GM18868 (cell line): Measurements from ENCODE around the gene RPL22.

Experiments
- ATAC-seq: cut with Tn5 transposase; IDR thresholded peaks from one replicate; pipeline ENCODE4 v1.9.1; 2021; ENCODE audit warnings: mild to moderate bottlenecking, moderate library complexity; ENCODE audit not compliant: unreplicated experiment

RPL22 gene

GRCh38 chr1:6157132-6157527 lies 42.3 kb downstream of the RPL22 start:
- ATAC-seq, result no peak

DNA sequence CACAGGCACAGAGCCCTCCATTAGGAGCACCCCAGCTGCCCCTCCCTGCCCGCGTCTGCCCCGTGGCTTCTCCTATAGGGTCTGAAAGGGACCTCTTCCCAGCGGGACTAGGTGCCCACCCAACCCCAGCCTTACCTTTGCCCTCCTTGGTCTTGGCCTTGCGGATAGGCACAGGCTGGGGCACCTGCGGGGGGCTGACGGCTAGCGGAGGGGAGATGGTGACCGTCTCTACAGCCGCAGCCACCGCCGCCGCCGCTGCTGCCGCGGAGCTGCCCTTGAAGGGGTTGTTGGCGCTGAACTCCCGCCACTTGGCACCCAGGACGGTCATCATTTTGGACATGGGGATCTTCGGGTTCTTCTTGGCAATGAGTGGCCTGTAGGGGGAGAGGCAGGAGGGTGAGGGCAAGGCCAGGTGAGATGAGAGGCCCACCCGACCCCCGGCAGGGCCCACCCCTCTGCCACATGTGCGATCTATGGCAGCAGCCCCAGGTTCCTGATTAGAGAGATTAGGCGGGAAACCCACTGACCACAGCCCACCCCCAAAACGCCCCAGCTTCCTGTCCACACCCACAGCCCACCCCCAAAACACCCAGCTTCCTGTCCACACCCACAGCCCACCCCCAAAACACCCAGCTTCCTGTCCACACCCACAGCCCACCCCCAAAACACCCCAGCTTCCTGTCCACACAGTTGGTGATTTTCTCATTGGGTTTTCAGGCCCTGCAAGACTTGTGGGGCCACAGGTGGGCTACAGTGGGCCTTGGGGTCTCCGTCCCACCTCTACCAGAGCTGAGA lies 44.7 kb downstream of the RPL22 start:
- ATAC-seq, result no peak

GRCh38 chr1:6152882-6153281 lies 46.5 kb downstream of the RPL22 start:
- no peak for ATAC-seq

- ATAC-seq, result no peak
These were observed 47.2 kb downstream of the RPL22 start for GRCh38 chr1:6152181-6152580.

- no peak for ATAC-seq
These were observed 48.0 kb downstream of the RPL22 start for GRCh38 chr1:6151291-6151822.

DNA sequence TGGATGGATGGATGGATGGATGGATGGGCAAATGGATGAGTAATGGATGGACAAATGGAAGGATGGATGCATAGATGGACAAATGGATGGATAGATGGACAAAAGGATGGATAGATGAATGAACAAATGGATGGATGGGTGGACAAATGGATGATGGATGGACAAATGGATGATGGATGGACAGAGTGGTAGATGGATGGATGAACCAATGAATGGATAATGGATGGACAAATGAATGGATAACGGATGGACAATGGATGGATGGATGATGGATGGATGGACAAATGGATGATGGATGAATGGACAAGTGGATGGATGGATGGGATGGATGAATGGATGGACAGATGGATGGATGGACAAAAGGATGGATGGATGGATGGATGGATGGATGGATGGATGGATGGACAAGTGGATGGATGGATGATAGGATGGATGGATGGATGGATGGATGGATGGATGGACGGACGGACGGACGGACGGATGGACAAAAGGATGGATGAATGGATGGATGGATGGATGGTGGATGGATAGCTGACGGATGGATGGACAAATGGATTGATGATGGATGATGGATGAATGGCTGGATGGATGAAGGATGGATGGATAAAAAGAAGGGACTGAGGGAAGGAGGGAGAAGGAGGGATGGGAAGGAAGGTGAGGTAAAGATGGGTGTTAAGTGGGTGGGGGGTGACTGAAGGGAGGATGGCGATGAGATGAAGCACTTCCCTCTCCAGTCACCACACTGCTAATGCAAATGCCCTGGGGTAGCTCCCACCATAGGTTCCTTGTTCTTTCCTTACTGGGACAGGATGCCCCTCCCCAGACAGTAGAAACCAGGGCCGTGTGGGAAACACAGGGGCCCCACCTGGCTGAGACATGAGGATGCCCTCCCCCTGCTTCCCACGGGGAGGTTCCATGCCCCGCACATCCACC lies 49.1 kb downstream of the RPL22 start:
- no peak for ATAC-seq

DNA sequence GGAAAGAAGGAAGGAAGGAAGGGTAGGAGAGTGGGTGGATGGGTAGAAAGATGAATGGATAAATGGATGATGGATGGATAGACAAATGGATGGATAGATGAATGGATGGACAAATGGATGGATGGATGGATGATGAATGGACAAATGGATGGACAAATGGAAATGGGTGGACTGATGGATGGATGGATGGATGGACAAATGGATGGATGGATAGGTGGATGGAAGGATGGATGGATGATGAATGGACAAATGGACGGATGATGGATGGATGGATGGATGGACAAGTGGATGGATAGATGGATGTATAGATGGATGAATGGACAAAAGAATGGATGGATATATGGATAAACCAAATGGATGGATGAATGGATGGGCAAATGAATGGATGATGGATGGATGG lies 49.8 kb downstream of the RPL22 start:
- no peak for ATAC-seq

GRCh38 chr1:6148497-6149241 lies 50.7 kb downstream of the RPL22 start:
- no peak for ATAC-seq

- ATAC-seq, result no peak
These were observed 53.5 kb downstream of the RPL22 start for GRCh38 chr1:6145864-6146410.

GRCh38 chr1:6145396-6145750 lies 54.0 kb downstream of the RPL22 start:
- ATAC-seq, result no peak

DNA sequence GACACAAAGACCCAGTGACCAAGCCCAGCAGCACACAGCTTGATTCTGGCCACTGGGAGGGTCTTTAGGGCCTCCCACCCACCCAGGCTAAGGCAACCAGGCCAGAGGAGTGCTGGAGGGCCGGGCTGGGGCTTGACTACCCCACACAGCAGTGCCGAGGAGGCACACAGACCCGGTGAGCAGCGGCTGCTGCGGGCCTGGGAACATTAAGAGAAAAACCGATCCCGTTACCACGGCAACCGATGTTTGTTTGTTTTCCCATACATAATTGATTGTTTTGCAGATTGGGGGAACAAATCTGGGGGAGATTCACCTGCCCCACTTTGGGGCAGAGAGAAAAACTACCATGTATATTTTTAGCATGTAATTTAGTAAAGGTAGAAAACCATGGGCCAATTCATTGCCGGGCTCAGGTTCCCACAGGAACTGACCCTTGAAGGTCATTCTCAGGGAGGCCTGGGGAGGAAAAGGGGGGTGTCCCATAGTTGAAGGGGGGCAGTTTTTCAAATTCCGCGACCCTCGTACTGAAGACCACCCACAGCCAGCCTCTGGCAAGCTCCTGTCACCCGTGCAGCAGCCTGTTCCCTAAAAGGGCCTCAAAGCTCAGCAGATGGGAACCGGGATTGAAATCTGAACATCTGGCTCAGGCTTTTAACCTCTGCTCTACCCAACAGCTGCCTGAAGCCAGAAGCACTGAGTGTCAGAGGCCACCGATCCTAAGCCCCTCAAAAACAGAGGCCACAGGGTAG lies 54.6 kb downstream of the RPL22 start:
- no peak for ATAC-seq

DNA sequence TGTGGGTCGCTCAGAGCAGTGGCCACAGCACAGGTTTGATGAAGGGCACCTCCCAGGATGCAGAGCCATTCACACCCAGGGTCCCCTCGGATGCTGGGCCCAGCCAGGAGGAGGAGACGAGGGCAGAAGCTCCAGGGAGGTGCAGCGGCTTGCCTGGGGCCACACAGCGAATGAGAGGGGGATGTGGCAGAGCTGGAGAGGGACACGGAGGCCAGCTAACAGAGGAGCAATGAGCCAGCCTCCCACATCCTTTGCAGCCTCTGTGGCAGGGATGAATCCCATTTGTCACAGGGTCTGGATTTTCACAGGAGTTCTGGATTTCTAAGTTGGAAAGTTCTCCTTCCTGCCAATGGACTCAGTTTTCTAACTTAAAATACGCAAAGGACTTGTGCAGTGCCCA lies 55.2 kb downstream of the RPL22 start:
- ATAC-seq, result no peak

GRCh38 chr1:6143395-6143794 lies 56.0 kb downstream of the RPL22 start:
- ATAC-seq, result no peak

GRCh38 chr1:6142734-6143133 lies 56.7 kb downstream of the RPL22 start:
- ATAC-seq, result no peak

DNA sequence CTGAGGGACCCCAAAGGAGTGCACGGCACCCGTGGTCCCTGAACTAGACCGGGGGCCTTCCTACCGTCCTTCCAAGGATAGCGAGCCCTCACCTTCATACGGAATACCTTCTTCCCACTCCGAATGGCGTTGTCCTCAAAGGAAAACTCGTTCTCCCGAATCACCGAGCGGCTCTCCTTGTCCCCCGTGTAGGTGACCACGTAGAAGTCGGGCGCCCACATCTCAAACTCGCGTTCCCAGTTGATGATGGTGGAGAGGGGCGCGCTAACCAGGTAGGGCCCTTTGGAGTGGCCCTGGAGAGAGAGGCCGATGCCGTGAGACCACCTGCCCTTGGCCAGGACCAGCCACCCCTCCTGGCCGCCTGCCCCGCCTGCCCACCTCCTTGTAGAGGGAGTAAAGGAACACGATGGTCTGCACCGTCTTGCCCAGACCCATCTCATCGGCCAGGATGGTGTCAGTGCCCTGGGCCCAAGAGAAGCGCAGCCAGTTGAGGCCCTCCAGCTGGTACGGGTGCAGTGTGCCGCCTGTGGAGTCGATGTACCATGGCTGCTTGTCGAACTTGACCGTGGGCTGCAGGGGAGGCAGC lies 57.3 kb downstream of the RPL22 start:
- no peak for ATAC-seq

DNA sequence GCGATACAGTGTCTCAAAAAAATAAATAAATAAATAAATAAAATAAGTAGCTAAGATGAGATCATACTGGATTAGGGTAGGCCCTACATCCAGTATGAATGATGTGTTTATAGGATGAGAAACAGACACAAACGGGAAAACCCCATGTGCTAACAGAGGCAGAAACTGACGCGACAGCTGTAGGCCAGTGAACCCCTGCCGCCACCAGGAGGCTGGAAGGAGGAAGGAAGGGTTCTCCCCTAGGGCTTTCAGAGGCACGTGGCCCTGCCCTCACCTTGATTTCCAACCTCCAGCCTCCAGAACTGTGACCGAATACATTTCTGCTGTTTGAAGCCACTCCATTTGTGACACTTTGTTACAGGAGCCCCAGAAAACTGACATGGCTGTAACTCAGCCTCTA lies 57.8 kb downstream of the RPL22 start:
- no peak for ATAC-seq

DNA sequence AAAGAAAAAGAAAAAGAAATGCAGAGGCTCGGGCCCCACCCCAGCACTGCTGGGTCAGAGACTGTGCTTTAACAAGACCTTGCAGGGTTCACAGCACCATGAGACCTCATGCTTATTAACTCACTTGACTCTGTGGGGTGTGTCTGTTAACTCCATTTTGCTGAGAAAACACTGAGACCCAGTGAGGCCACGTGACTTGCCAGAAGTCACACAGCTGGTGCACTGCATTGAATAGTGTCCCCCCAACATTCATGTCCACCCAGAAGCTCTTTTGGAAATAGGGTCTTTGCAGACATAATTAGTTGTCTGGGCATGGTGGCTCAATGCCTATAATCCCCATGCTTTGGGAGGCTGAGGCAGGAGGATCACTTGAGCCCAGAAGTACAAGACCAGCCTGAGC lies 59.0 kb downstream of the RPL22 start:
- no peak for ATAC-seq

GRCh38 chr1:6137758-6138157 lies 61.6 kb downstream of the RPL22 start:
- no peak for ATAC-seq

GRCh38 chr1:6136516-6137220 lies 62.7 kb downstream of the RPL22 start:
- no peak for ATAC-seq
